NCI-H2081 treated with DMSO at 0.1 percent for 48 hours (cell line): Measurements from ENCODE around the gene KIAA0586.

Source experiments
- DNase-seq: peaks from one replicate; lab custom pipeline; 2025; lab: John Stamatoyannopoulos, UW

Gene KIAA0586

GRCh38 chr14:58598028-58598803 is 170.7 kb downstream of the KIAA0586 start:
- DNase-seq, result no peak

- no peak for DNase-seq
These were observed 171.4 kb downstream of the KIAA0586 start for GRCh38 chr14:58598804-58599525.

- no peak for DNase-seq
These were observed 172.2 kb downstream of the KIAA0586 start for GRCh38 chr14:58599707-58600106.
